HG03103 (cell line): ENCODE measurements around the gene NKAIN4.

Source experiments
- ATAC-seq: cut with Tn5 transposase; IDR thresholded peaks from one replicate; pipeline ENCODE4 v1.9.1; 2021; ENCODE audit warnings: low read depth; ENCODE audit not compliant: unreplicated experiment

NKAIN4 gene

GRCh38 chr20:63220696-63221399 lies 33.4 kb downstream of the NKAIN4 start:
- no peak for ATAC-seq

GRCh38 chr20:63219866-63220521 lies 34.3 kb downstream of the NKAIN4 start:
- ATAC-seq = no peak

DNA sequence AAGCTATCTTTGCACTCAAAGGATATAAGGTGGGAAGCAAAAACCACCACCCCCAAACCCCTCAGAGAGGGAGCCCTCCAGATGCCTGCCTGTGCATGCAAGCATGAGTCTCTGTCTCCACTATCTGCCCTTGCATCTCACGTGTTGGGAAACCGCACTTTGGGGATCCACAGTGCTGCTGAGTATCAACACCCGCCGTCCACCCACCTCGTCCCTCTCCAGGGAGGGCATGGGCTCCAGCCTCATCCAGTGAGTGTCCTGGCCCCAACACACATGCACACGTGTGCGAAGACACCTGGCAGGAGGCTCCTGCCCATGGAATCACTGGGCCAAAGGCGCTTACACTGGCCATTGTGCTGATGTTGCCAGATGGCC lies 34.8 kb downstream of the NKAIN4 start:
- ATAC-seq = no peak

- ATAC-seq = no peak
Observed at GRCh38 chr20:63218701-63219446, 35.4 kb downstream of the NKAIN4 start.

GRCh38 chr20:63217706-63218105 lies 36.6 kb downstream of the NKAIN4 start:
- no peak for ATAC-seq

- ATAC-seq = no peak
Observed at GRCh38 chr20:63216849-63217471, 37.3 kb downstream of the NKAIN4 start.

DNA sequence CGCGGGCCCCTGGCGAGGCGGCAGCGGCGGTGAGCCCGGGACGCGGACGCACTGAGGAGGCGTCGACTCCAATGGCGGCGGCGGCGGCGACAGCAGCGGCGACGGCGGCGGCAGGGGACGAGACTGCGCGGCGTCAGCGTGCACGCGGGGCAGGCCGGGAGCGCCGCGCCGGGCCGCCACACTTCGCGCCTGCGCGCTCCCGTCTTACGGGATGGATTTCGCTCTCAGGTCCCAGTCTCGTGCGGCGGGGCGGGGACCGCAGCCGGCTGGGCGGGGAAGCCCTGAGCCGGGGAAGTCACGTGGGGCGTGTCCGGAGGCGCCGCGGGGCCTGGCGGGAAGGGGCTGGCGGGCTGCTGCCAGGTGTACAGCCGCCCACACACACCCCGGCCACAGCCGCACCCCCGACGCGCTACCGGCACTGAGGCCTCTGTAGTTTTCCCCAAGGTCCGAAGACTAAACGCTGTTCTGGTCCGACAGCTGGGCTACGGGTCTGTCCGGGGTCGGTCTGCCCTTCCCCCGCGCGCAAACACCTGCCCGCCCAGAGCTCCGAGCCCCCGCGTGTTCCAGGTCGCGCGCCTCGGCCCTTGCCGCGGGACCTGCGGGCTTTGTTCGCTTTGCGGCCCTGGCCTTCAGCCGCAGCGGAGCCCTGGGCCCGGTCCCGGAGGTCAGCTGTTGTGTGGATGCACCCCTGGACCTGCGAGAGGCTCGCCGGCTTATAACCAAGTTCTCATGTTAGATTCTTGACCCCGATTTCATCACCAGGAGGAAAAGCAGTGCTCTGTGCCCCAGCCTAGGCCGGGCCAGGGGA lies 38.0 kb downstream of the NKAIN4 start, which contains the start of gene YTHDF1:
Gene YTHDF1 (minus strand): TSS at position 91 of the 808 bp plus-strand sequence. CDS start 239 bp downstream, outside the sequence.
- ATAC-seq = peak; percentile 75

GRCh38 chr20:63215101-63216040 lies 38.9 kb downstream of the NKAIN4 start:
- peak; percentile 22 for ATAC-seq

- no peak for ATAC-seq
Observed at GRCh38 chr20:63214514-63214913, 39.7 kb downstream of the NKAIN4 start.

DNA sequence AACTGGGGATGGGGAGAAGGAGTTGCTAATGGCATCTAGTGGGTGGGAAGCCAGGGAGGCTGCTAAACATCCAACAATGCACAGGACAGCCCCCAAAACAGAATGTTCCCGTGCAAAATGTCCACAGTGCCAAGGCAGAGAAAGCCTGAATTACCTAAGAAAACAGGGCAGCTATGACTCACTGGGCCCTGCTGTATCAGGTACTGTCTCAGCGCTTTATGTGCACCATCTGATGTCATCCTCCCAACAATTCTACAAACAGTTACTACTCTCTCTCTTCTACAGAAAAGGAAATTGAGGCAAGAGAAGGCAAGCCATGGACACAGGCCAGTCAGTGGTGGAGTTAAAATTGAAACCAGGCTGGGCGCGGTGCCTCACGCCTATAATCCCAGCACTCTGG lies 41.5 kb downstream of the NKAIN4 start:
- ATAC-seq = no peak

DNA sequence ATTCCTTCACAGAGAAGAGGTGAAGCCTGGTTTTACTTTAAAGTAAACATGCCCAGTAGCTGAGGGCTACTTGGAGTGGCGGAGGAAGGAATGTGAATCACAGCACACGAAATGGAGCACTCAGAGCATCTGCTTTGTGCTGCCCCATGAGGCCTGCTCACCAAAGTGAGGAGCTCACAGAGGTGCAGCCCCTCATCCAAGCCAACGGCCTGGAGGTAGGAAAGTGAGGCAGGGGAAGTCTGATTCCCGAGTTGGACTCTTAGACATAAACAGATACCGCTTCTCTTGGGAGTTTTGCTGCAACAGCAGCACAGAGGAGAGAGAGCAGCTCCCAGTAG lies 41.9 kb downstream of the NKAIN4 start:
- no peak for ATAC-seq

DNA sequence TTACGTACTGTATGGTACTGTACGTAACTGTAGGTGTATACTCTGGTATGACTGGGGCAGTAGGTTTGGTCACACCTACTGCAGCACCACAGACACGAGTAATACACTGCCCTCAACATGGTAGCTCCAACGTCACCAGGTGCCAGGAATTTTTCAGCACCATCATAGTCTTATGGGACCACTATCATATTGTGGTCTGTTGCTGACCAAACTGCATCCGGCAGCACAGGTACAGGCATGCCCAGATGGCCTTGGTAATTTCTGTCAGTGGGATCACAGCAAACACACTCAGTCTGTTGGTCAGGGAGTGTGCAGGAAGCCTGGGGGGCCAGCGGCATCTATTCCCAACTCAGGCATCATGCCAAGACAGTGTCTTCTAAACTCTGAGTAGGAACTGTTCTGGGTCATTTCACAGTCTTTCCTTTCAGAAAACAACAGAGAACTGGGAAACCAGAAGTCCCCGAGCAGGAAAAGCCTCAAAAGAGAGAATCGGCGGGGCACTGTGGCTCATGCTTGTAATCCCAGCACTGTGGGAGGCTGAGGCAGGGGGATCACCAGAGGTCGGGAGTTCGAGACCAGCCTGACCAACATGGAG lies 44.2 kb downstream of the NKAIN4 start:
- ATAC-seq = no peak

DNA sequence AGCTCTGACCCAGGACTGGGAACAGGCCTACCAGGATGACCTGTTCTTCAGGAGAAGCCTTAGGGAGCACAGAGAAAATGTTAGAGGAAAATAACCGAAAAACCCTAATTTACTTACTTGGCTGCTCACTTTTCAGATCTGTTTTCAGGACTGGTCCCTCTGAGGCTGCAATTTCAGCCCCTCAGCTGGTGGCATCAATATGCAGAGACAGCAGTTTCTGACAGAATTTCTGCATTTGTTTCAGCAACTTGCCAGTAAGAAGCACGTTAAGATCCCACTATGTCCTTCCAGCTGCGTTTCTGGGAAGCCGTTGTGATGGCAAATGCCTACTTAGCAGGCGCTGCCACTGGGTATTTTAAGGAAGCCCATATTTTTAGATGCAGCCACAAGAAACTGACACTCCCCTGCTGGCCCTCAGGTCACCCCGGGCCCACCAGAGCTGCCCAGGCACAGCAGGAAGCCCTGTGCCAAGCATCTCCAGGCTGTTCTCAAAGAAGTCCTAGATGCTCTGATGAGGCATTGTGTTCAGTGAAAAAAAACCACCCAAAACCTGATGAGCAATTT lies 45.8 kb downstream of the NKAIN4 start:
- no peak for ATAC-seq

DNA sequence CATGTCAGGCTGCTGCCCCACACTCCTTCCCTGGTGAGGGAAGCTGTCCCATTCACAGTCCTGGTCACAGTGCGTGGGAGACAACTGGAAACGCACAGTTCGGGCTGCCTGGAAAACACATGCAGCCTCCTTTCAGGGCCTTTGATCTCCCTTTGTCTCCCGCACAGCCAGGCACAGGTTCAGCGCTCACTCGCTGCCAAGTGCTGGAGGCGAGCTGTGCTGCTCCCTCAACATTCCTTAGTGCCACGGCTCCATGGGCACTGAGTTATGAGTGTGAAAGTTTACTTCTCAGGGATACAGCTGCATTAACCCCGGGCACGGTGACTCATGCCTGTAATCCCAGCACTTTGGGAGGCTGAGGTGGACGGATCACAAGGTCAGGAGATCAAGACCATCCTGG lies 47.4 kb downstream of the NKAIN4 start:
- ATAC-seq = no peak

GRCh38 chr20:63205896-63206295 lies 48.4 kb downstream of the NKAIN4 start:
- no peak for ATAC-seq

DNA sequence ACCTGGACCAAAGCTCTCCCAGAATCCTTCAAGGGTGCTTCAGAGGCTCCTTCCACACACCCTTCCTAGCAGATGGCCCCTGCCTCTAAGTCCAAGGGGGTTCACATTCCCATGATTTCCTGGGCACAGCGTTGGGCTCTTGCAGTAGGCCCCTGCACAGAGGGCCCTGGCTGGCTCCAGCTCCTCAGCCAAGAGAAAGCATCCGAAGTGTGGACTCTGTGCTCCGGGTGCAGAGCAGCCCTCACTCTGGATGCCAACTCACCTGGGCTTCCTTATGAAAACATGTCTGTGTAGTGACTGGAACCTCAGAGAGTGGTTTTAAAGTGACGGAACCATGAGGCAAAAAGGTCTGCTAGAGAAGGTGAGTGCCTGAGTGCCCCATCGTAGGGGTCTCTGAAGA lies 49.9 kb downstream of the NKAIN4 start:
- no peak for ATAC-seq

GRCh38 chr20:63202811-63203526 lies 51.3 kb downstream of the NKAIN4 start:
- no peak for ATAC-seq

- ATAC-seq = no peak
Observed at GRCh38 chr20:63202021-63202420, 52.2 kb downstream of the NKAIN4 start.
